ENCODE measurements around the gene CCNF.
A peak's percentile ranks its signal among the peaks of the same experiment; 100 is the strongest.
"Not testable (repeated sequence)": the region's sequence is repeated elsewhere in the genome, so short reads cannot be mapped to it uniquely, and the experiment has no call there.

The CCNF gene

GRCh38 chr16:2428051-2428783 lies 1.0 kb upstream of the CCNF start:
- no peak for DNase-seq (ENCODE audit: low read depth)

DNA sequence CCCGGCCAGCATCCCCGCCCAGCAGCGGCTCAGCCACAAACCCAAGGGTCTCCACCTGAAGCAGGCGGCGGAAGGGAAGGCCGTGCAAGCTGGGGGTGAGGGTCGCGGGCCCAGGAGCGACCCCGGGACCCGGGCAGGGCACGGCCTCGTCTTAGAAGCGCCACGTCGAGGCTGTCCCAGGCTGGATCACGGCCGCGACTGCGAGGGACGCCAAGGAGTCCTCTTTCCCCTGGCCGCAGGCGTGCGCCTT lies 538 bp upstream of the CCNF start:
- DNase-seq (ENCODE audit: low read depth): peak; percentile 15

DNA sequence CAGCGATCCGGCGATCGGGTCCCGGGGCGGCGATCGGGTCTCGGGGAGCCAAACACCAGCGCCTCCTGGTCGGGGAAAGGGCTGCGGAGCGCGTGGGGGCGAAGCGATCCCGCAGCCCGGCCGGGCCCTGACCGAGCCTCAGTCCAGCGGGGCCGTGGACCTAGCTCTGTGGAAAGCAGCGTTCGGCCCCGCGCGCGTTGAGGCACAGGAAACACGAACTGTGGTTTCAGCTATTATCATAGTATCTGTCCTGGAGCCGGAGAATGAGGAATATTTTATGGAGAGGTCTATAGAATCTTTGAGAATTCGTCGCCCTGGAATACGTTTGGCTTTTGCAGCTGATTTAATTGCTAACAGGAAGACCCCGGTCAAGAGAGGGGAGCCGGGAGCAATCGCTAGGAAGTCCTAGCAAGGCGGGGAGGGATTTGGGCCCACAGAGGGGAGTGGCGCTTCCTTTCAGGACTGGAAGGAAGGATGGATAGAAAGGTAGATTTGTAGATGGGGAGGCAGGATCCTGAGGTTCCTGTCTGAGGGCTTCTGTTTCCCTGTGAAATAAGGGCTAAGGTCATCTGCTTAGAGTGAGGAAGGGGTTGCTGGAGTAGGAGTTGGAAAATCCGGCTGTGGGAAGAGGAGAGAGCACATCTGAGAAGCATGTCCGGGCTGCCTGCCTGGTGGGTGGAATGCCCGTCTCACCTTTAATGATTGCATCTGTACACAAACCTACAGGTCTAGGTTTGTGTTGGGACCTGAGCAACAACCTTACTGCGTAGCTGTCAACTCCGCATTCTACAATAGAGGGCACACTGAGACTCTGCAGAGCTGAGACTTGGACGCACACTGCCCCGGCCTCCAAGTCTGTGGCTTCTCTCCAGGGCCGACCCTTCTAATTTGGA lies 770 bp downstream of the CCNF start:
- no peak for DNase-seq (ENCODE audit: low read depth)

DNA sequence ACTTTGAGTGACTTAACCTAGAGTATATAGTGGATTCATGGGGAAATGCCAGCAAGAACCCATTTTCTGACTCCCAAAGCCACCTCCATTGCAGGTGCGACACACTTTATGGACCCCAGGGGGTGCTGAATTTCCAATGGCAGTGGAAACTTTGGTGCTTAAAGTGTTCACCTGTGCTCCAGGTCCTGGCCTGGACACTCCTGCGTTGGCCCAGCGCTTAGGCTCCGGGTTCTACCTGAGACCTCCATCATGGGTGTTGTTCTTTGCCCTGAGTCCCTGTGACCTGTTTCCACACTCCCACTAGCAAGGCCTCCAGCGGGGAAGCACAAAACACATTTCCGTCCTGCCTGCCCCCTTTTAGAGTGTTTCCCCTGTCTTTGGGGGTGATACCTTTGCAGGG lies 3.0 kb downstream of the CCNF start:
- no peak for DNase-seq (ENCODE audit: low read depth)

GRCh38 chr16:2432801-2433505 lies 3.7 kb downstream of the CCNF start:
- DNase-seq (ENCODE audit: low read depth): no peak

DNA sequence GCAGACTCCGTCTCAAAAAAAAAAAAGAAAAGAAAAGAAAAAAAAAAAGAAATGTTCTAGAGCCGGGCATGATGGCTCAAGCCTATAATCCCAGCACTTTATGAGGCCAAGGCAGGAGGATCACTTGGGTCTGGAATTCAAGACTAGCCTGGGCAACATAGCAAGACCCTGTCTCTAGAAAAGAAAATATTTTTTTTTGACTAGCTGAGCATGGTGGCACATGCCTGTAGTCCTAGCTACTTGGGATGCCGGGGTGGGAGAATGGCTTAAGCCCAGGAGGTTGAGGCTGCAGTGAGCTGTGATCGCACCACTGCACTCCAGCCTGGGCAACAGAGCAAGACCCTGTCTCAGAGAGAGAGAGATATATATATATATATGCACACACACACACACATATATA lies 6.0 kb downstream of the CCNF start:
- DNase-seq (ENCODE audit: low read depth): not testable (repeated sequence)

GRCh38 chr16:2436110-2436509 lies 6.9 kb downstream of the CCNF start:
- no peak for DNase-seq (ENCODE audit: low read depth)

DNA sequence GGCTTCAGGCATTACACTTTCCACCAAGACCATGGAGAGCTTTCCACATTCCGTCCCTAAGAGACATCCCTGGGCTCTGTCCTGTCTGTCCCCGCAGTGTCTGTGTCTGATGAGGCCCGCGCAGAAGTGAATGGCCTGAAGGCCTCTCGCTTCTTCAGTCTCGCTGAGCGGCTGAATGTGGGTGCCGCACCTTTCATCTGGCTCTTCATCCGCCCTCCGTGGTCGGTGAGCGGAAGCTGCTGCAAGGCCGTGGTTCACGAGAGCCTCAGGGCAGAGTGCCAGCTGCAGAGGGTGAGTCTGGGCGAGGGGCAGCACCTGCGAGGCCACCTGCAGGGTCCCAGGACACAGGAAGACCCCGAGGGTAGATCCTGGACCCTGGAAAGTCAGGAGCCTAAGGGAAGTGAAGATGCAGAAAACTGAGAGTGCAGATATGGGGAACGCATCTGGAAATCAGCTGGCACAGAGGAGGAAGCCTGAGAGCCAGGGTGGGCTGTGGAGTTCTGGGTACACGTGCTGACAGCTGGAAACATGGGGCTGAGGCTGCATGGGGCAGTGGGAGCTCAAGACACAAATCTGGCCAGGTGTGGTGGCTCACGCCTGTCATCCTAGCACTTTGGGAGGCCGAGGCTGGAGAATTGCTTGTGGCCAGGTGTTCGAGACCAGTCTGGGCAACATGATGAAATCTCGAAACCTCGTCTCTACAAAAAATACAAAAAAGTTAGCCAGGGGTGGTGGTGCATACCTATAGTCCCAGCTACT lies 8.0 kb downstream of the CCNF start:
- no peak for DNase-seq (ENCODE audit: low read depth)

- no peak for DNase-seq (ENCODE audit: low read depth)
Measured at GRCh38 chr16:2438121-2438520, 8.9 kb downstream of the CCNF start.

- DNase-seq (ENCODE audit: low read depth): no peak
Measured at GRCh38 chr16:2439598-2439997, 10.4 kb downstream of the CCNF start.

- DNase-seq (ENCODE audit: low read depth): not testable (repeated sequence)
Measured at GRCh38 chr16:2441143-2441804, 12.0 kb downstream of the CCNF start.

DNA sequence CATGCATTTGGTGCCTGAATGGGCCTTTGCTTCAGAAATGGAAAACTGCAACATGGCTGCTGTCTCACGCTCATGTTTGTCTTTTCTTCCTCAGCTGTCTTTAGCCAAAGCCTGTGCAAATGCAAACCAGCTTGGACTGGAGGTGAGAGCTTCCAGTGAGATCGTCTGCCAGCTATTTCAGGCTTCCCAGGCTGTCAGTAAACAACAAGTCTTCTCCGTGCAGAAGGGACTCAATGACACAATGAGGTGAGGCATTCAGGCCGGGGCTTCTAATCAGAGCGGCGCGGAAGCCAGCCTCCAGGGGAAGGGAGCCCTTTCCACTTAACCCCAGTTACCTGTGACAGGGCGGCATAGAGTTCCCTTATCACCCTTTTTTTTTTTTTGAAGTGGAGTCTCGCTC lies 14.3 kb downstream of the CCNF start:
- DNase-seq (ENCODE audit: low read depth): no peak

- DNase-seq (ENCODE audit: low read depth): no peak
Measured at GRCh38 chr16:2447920-2448583, 18.8 kb downstream of the CCNF start.

- no peak for DNase-seq (ENCODE audit: low read depth)
Measured at GRCh38 chr16:2449118-2449517, 19.9 kb downstream of the CCNF start.

DNA sequence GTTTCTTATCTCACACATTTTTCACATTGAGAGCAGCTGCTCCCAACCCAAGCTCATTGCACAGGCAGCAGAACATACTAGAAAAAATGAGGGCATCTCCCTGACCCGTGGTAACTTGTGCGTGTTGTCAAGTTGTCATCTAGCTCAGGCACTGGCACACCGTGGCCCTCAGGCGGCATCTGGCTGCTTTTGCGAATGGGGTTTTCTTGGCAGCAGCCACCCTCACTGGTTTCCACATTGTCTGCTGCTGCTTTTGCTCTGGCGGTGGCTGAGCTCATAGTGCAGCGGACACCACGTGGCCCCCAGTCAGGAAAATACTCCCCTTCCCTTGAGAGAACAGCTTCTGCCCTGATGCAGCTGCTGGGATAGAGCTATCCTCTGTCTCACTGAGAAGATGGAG lies 21.3 kb downstream of the CCNF start:
- DNase-seq (ENCODE audit: low read depth): no peak

DNA sequence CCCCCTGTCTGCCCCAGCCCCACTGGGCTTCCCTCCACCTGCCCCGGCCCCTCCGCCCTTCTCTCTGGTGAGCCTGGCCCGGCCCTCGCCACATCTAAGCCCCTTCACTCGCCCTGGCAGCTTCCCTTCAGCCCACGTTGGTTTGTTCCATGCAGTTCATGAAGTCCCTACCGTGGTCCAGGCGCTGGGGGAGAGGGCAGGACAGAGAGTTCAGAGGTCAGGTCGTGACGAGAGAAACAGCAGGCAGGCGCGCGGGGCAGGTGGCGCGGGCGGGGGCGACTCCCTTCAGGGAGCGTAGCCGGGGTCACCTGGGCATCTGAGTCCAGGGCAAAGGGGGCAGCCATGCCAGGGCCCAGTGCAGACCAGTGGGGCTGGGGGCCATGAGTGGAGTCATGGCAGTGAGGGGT lies 21.7 kb downstream of the CCNF start:
- no peak for DNase-seq (ENCODE audit: low read depth)

- DNase-seq (ENCODE audit: low read depth): no peak
Measured at GRCh38 chr16:2451851-2452320, 22.6 kb downstream of the CCNF start.

DNA sequence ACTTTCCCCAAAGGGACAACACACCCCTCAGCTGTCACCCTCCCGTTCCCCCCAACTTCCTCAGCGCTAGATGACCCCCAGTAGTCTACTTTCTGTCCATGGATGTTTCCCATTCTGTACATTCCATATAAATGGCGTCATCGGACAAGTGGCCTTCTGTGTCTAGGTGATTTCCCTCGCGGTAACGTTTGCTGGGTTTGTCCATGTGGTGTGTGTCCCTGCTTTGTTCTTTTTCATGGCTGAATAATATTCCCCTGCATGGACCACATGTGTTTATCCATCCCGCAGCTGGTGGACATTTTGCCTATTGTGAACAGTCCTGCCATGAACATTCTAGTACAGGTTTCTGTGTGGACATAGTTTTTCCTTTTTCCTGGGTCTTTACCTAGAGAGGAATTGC lies 23.4 kb downstream of the CCNF start:
- DNase-seq (ENCODE audit: low read depth): no peak

GRCh38 chr16:2455081-2455845 lies 26.0 kb downstream of the CCNF start:
- DNase-seq (ENCODE audit: low read depth): no peak

GRCh38 chr16:2456551-2457153 lies 27.4 kb downstream of the CCNF start:
- DNase-seq (ENCODE audit: low read depth): no peak

Measured in activated T-cell treated with anti-CD3 and anti-CD28 coated beads for 48 hours (primary cell).